H1 (cell line): ENCODE data around the gene GNG12. TPM values are rescaled to one million over a fixed set of nuclear protein-coding genes. Genes with fewer than 3 reads are reported as not detected.
"Not testable (repeated sequence)": the region's sequence is repeated elsewhere in the genome, so short reads cannot be mapped to it uniquely, and the experiment has no call there.

ENCODE experiments used
- CTCF ChIA-PET: fragments of 300-600 bp; sonication (Branson Sonifier 250); formaldehyde crosslinking; loops from one replicate; lab custom pipeline; 2021; ENCODE audit not compliant: partially characterized antibody; lab: Charles Lee
- POLR2A ChIA-PET: fragments of 300-600 bp; sonication (Branson Sonifier 250); formaldehyde crosslinking; loops from one replicate; lab custom pipeline; 2021; ENCODE audit warnings: inconsistent platforms; ENCODE audit not compliant: partially characterized antibody; lab: Charles Lee
- DNase-seq, 2 experiments: peaks; one replicate each; pipeline versions ENCODE4 v3.0.0 to v3.0.0-alpha.2; 2010 to 2022; ENCODE audit warnings: low spot score in 2 of 2, low read depth in 1 of 2, mixed read lengths in 1 of 2
- FAIRE-seq: peaks from 2 replicates; lab custom pipeline; 2011; peaks lifted over from hg19 to GRCh38; lab: Jason Lieb, UNC
- H2AFZ ChIP-seq: 2 replicates; pipeline ENCODE4 v1.8.1; 2012; ENCODE audit warnings: low read length, inconsistent platforms
- H2AK5ac ChIP-seq: 2 replicates; pipeline ENCODE4 v1.6.1; 2013; ENCODE audit warnings: low read depth, low read length
- H2BK120ac ChIP-seq: replicated peaks from 2 replicates; pipeline ENCODE3; 2013; ENCODE audit warnings: low read depth, low read length, inconsistent platforms
- H2BK12ac ChIP-seq: 2 replicates; pipeline ENCODE4 v1.6.1; 2013; ENCODE audit warnings: low read depth, low read length
- H2BK15ac ChIP-seq: 2 replicates; pipeline ENCODE4 v1.6.1; 2013; ENCODE audit warnings: low read length
- H2BK20ac ChIP-seq: 2 replicates; pipeline ENCODE4 v1.6.1; 2013; ENCODE audit warnings: low read length
- H2BK5ac ChIP-seq: 2 replicates; pipeline ENCODE4 v1.6.1; 2013; ENCODE audit warnings: low read depth, low read length
- H3K14ac ChIP-seq: 2 replicates; pipeline ENCODE4 v1.6.1; 2013; ENCODE audit warnings: inconsistent platforms; ENCODE audit not compliant: insufficient read length
- H3K18ac ChIP-seq: 2 replicates; pipeline ENCODE4 v1.6.1; 2013; ENCODE audit warnings: low read length; ENCODE audit errors: extremely low read depth
- H3K23ac ChIP-seq: 2 replicates; pipeline ENCODE4 v1.6.1; 2013; ENCODE audit warnings: inconsistent platforms; ENCODE audit not compliant: insufficient read length
- H3K23me2 ChIP-seq: 2 replicates; pipeline ENCODE4 v1.6.1; 2013; ENCODE audit warnings: low read depth, low read length
- H3K27ac ChIP-seq: 2 replicates; pipeline ENCODE4 v1.6.1; 2011; ENCODE audit warnings: low read depth, low read length, inconsistent platforms
- H3K27me3 ChIP-seq, 4 experiments: replicated peaks in 1 of 4; 1 replicate in 1 of 4; 2 replicates in 3 of 4; pipeline versions ENCODE4 v1.6.1 to v1.8.1; 2011 to 2013; ENCODE audit warnings: low read length in 3 of 4, mild to moderate bottlenecking in 3 of 4, inconsistent platforms in 2 of 4, mixed read lengths in 2 of 4, moderate library complexity in 1 of 4; ENCODE audit not compliant: control insufficient read depth in 3 of 4, insufficient read depth in 3 of 4; ENCODE audit errors: extremely low read depth in 1 of 4
- H3K36me3 ChIP-seq, 4 experiments: 2 replicates each; pipeline versions ENCODE4 v1.6.1 to v1.8.1; 2011 to 2013; ENCODE audit warnings: mild to moderate bottlenecking in 4 of 4, low read length in 3 of 4, moderate library complexity in 2 of 4, control low read depth in 1 of 4, inconsistent platforms in 1 of 4; ENCODE audit not compliant: insufficient read depth in 4 of 4, control insufficient read depth in 2 of 4
- H3K4ac ChIP-seq: replicated peaks from 2 replicates; pipeline ENCODE3; 2013; ENCODE audit warnings: low read length, low read depth, mixed read lengths, inconsistent platforms; ENCODE audit not compliant: insufficient read length
- H3K4me1 ChIP-seq, 4 experiments: replicated peaks in 1 of 4; 1 replicate in 1 of 4; 2 replicates in 3 of 4; pipeline versions ENCODE4 v1.6.1 to v1.8.1; 2011 to 2013; ENCODE audit warnings: low read length in 3 of 4, inconsistent platforms in 2 of 4, mixed read lengths in 1 of 4; ENCODE audit not compliant: insufficient read depth in 4 of 4, control insufficient read depth in 3 of 4
- H3K4me2 ChIP-seq, 2 experiments: 2 replicates each; pipeline versions ENCODE4 v1.6.1 to v1.8.1; 2011 to 2013; ENCODE audit warnings: low read depth in 2 of 2, low read length in 2 of 2, control low read depth in 1 of 2, inconsistent platforms in 1 of 2, mild to moderate bottlenecking in 1 of 2; ENCODE audit not compliant: insufficient read depth in 1 of 2
- H3K4me3 ChIP-seq, 4 experiments: fragments of 200-600, 300-600 bp in 1 of 4; sonication (generic), shearing (Covaris generic), sonication (Bioruptor Twin) in 1 of 4; 2 replicates each; pipeline versions ENCODE4 v1.5.1 to v1.8.1; 2011 to 2016; ENCODE audit warnings: low read length in 4 of 4, low read depth in 3 of 4, control low read depth in 2 of 4, inconsistent platforms in 2 of 4, mild to moderate bottlenecking in 2 of 4, mixed read lengths in 1 of 4, moderate library complexity in 1 of 4; ENCODE audit not compliant: insufficient read depth in 2 of 4; ENCODE audit errors: extremely low read depth in 1 of 4
- H3K56ac ChIP-seq: replicated peaks from 2 replicates; pipeline ENCODE3; 2013; ENCODE audit warnings: low read depth, mild to moderate bottlenecking, mixed read lengths, low read length, inconsistent platforms; ENCODE audit not compliant: insufficient read length
- H3K79me1 ChIP-seq: 2 replicates; pipeline ENCODE4 v1.6.1; 2013; ENCODE audit warnings: low read depth, low read length, control low read depth
- H3K79me2 ChIP-seq, 2 experiments: 2 replicates each; pipeline versions ENCODE4 v1.6.1 to v1.8.1; 2012 to 2013; ENCODE audit warnings: low read length in 2 of 2, mild to moderate bottlenecking in 2 of 2, inconsistent platforms in 1 of 2; ENCODE audit not compliant: insufficient read depth in 2 of 2, control insufficient read depth in 1 of 2
- H3K9ac ChIP-seq, 4 experiments: replicated peaks in 1 of 4; 1 replicate in 1 of 4; 2 replicates in 3 of 4; pipeline versions ENCODE4 v1.6.1 to v1.8.1; 2011 to 2013; ENCODE audit warnings: low read depth in 3 of 4, low read length in 3 of 4, control low read depth in 2 of 4, mild to moderate bottlenecking in 2 of 4, moderate library complexity in 2 of 4, inconsistent platforms in 1 of 4; ENCODE audit errors: extremely low read depth in 1 of 4
- H3K9me3 ChIP-seq, 2 experiments: 2 replicates each; pipeline versions ENCODE4 v1.6.1 to v1.8.1; 2012 to 2013; ENCODE audit warnings: mild to moderate bottlenecking in 2 of 2, moderate library complexity in 2 of 2, control low read depth in 1 of 2, inconsistent platforms in 1 of 2, low read depth in 1 of 2, low read length in 1 of 2, mixed read lengths in 1 of 2; ENCODE audit not compliant: insufficient read depth in 2 of 2
- H4K20me1 ChIP-seq, 2 experiments: replicated peaks in 1 of 2; 2 replicates each; pipeline versions ENCODE3 to v1.8.1; 2011 to 2013; ENCODE audit warnings: inconsistent platforms in 2 of 2, low read length in 2 of 2, mild to moderate bottlenecking in 1 of 2; ENCODE audit not compliant: insufficient read depth in 2 of 2, control insufficient read depth in 1 of 2
- H4K5ac ChIP-seq: 2 replicates; pipeline ENCODE4 v1.6.1; 2013; ENCODE audit warnings: low read length, low read depth, mixed read lengths, inconsistent platforms; ENCODE audit not compliant: insufficient read length
- H4K8ac ChIP-seq: 2 replicates; pipeline ENCODE4 v1.8.0; 2013; ENCODE audit warnings: mild to moderate bottlenecking, moderate library complexity, low read length, inconsistent platforms; ENCODE audit not compliant: insufficient read depth; ENCODE audit errors: extremely low read depth
- H4K91ac ChIP-seq: replicated peaks from 2 replicates; pipeline ENCODE3; 2013; ENCODE audit warnings: low read length, mixed read lengths, inconsistent platforms; ENCODE audit not compliant: insufficient read length
- polyA plus RNA-seq, 7 experiments: library from polyadenylated mRNA; depleted of rRNA in 3 of 7; stranded (reverse) in 5 of 7; unstranded in 2 of 7; fragments of >200 nt in 5 of 7; fragments of 200-250 nt in 2 of 7; gene quantifications; 1 replicate in 5 of 7; 2 replicates in 1 of 7; 4 replicates in 1 of 7; pipeline versions ENCODE4 v1.2.1 to v1.2.3, GENCODE V29; 2011 to 2013; ENCODE audit warnings: missing spikeins in 2 of 7, mixed read lengths in 2 of 7
- total RNA-seq: library from RNA; stranded (reverse); fragmentation: NEBNext Ultra II Directional; extraction: Animal tissue kit (Norgen Biotek cat#: 25700); gene quantifications from 2 replicates; pipeline ENCODE4 v1.2.1, GENCODE V29; 2021

Gene GNG12
- total and polyA plus RNA-seq, 2 of the 8 experiments (the other 6 are each of a cell fraction or from before 2014, with no cell fraction given), result 11.4 to 35.8 TPM

DNA sequence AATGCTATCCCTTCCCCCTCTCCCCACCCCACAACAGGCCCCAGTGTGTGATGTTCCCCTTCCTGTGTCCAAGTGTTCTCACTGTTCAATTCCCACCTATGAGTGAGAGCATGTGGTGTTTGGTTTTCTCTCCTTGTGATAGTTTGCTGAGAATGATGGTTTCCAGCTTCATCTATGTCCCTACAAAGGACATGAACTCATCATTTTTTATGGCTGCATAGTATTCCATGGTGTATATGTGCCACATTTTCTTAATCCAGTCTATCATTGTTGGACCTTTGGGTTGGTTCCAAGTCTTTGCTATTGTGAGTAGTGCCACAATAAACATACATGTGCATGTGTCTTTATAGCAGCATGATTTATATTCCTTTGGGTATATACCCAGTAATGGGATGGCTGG, 168.0 kb downstream of the GNG12 start:
- H3K14ac ChIP-seq, H4K8ac ChIP-seq, H3K9me3 ChIP-seq, H4K91ac ChIP-seq, DNase-seq, H2AK5ac ChIP-seq, H4K20me1 ChIP-seq, H2AFZ ChIP-seq, H3K4ac ChIP-seq, H3K27ac ChIP-seq, H3K9ac ChIP-seq, H3K79me2 ChIP-seq, H3K4me3 ChIP-seq, H3K56ac ChIP-seq, H3K79me1 ChIP-seq, H2BK120ac ChIP-seq, H2BK5ac ChIP-seq, CTCF ChIA-PET, H2BK12ac ChIP-seq, H3K23ac ChIP-seq, POLR2A ChIA-PET, FAIRE-seq, H3K4me2 ChIP-seq, H3K23me2 ChIP-seq, H2BK20ac ChIP-seq, H3K4me1 ChIP-seq, H2BK15ac ChIP-seq, H4K5ac ChIP-seq, H3K27me3 ChIP-seq, H3K18ac ChIP-seq, H3K36me3 ChIP-seq: not testable (repeated sequence)
